ENCODE results near the gene GALNT9.
"Not testable (repeated sequence)": the region's sequence is repeated elsewhere in the genome, so short reads cannot be mapped to it uniquely, and the experiment has no call there.

The GALNT9 gene

GRCh38 chr12:132329036-132329719 is at the start of gene GALNT9:
TSS of gene GALNT9 (minus strand) at chr12:132329589. CDS start at chr12:132329203, 386 bp downstream.
- no peak for FAIRE-seq

GRCh38 chr12:132379057-132379456 is 49.7 kb upstream of the GALNT9 start:
- FAIRE-seq: not testable (repeated sequence)

GRCh38 chr12:132377147-132377546 is 47.8 kb upstream of the GALNT9 start:
- FAIRE-seq: no peak

GRCh38 chr12:132376464-132376830 is 47.1 kb upstream of the GALNT9 start:
- FAIRE-seq: no peak

- no peak for FAIRE-seq
These were observed 46.5 kb upstream of the GALNT9 start for GRCh38 chr12:132375747-132376463.

- FAIRE-seq: no peak
These were observed 45.4 kb upstream of the GALNT9 start for GRCh38 chr12:132374612-132375445.

- no peak for FAIRE-seq
These were observed 44.7 kb upstream of the GALNT9 start for GRCh38 chr12:132373901-132374611.

- no peak for FAIRE-seq
These were observed 38.5 kb upstream of the GALNT9 start for GRCh38 chr12:132367852-132368251.

- FAIRE-seq: no peak
These were observed 37.9 kb upstream of the GALNT9 start for GRCh38 chr12:132367071-132367851.

GRCh38 chr12:132366341-132366861 is 37.0 kb upstream of the GALNT9 start:
- FAIRE-seq: no peak

- no peak for FAIRE-seq
These were observed 35.8 kb upstream of the GALNT9 start for GRCh38 chr12:132365226-132365625.

GRCh38 chr12:132364348-132364902 is 35.0 kb upstream of the GALNT9 start:
- no peak for FAIRE-seq

GRCh38 chr12:132363661-132364347 is 34.4 kb upstream of the GALNT9 start:
- no peak for FAIRE-seq

GRCh38 chr12:132362996-132363660 is 33.7 kb upstream of the GALNT9 start:
- FAIRE-seq: no peak

- FAIRE-seq: no peak
These were observed 31.8 kb upstream of the GALNT9 start for GRCh38 chr12:132360906-132361777.

GRCh38 chr12:132360410-132360809 is 31.0 kb upstream of the GALNT9 start:
- FAIRE-seq: no peak

GRCh38 chr12:132359971-132360370 is 30.6 kb upstream of the GALNT9 start:
- FAIRE-seq: no peak

- FAIRE-seq: no peak
These were observed 30.2 kb upstream of the GALNT9 start for GRCh38 chr12:132359551-132359950.
